Dendritic cell treated with granulocyte-macrophage colony-stimulating factor and Interleukin-4, amounts not matched to agents 40 ng/mL and 50 ng/mL, for 4 days (primary cell): ENCODE data around the gene GALNT2.

Source experiments
- H3K27ac Mint-ChIP-seq: one replicate; pipeline ENCODE4 v1.8.0; 2022; ENCODE audit warnings: mild to moderate bottlenecking, mixed read lengths
- H3K27me3 Mint-ChIP-seq: one replicate; pipeline ENCODE4 v1.8.0; 2022; ENCODE audit warnings: mild to moderate bottlenecking, mixed read lengths
- H3K36me3 Mint-ChIP-seq: one replicate; pipeline ENCODE4 v1.8.0; 2022; ENCODE audit warnings: low read depth, mixed read lengths
- H3K4me1 Mint-ChIP-seq: one replicate; pipeline ENCODE4 v1.8.0; 2022; ENCODE audit warnings: low read depth, mixed read lengths
- H3K4me3 Mint-ChIP-seq: one replicate; pipeline ENCODE4 v1.8.0; 2022; ENCODE audit warnings: mild to moderate bottlenecking, moderate library complexity, mixed read lengths
- H3K9me3 Mint-ChIP-seq: one replicate; pipeline ENCODE4 v1.8.0; 2022; ENCODE audit warnings: mixed read lengths
- intact Hi-C: fragments of 100-400 bp; cut with micrococcal nuclease; formaldehyde crosslinking; loops from one replicate; pipeline ENCODE4 v1.15.0; 2022

Gene GALNT2

DNA sequence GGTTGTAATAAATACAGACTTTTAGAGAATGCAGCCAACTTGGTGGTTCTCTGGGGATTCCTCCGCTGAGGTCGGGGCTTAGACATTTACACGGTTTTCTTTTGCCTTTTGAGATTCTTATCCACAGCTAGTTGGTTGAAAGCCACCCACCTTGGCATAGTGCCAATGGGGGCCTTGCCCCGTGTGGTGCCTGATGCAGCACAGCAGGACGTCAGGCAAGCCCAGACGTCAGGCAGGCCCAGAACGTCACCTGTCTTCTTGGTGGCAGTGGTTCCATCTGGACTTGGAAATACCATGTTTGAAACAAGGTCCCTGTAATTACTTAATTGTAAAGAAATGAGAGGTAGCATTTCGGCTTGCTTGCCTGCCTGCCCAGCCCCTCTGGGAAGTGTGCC lies 78.5 kb downstream of the GALNT2 start:
- no peaks in the 10 kb centered on the region for H3K27me3 Mint-ChIP-seq
- peak overlapping the region; percentile 95 for H3K27ac Mint-ChIP-seq
- H3K4me1 Mint-ChIP-seq, result peaks cover 83% of the 10 kb centered on the region
- no peaks in the 10 kb centered on the region for H3K36me3 Mint-ChIP-seq
- no peaks in the 10 kb centered on the region for H3K9me3 Mint-ChIP-seq
- intact Hi-C loops, result loop anchor here (5.0 kb wide), 2 partner anchors 38 to 78 kb away; partner anchors contain the start of gene GALNT2
- peak overlapping the region; percentile 75 for H3K4me3 Mint-ChIP-seq

DNA sequence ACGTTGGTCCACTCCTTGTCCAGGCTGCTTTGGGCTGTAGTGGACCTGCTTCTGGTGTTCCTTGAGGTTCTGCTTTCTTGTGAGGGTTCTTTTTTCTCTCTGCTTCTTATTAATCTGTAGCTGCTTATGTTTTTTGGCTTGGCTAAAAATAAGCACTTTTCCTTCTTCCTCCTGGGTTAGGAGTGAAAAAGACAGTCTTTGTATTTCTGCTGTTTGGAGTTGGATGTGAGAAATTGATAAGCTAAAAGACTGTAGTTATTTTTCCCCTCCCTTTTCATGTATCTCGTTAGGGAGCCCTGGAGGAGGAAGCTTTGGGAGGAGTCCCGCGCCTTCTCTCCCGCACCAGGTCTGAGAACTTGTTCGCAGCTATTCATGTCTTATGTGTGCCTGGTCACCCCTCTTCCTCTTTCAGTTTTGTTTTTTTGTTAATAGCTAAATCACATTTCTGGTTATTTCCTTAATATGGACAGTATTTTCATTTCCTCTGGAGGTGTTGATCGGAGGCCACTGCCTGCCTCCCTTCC lies 79.0 kb downstream of the GALNT2 start:
- H3K27ac Mint-ChIP-seq, result peak overlapping the region; percentile 95
- H3K9me3 Mint-ChIP-seq, result no peaks in the 10 kb centered on the region
- H3K36me3 Mint-ChIP-seq, result no peaks in the 10 kb centered on the region
- peak overlapping the region; percentile 75 for H3K4me3 Mint-ChIP-seq
- H3K27me3 Mint-ChIP-seq, result no peaks in the 10 kb centered on the region
- intact Hi-C loops, result loop anchor here (5.0 kb wide), 2 partner anchors 39 to 79 kb away; partner anchors contain the start of gene GALNT2
- H3K4me1 Mint-ChIP-seq, result peaks cover 85% of the 10 kb centered on the region

GRCh38 chr1:230146709-230147108 lies 79.7 kb downstream of the GALNT2 start:
- no peaks in the 10 kb centered on the region for H3K36me3 Mint-ChIP-seq
- no peaks in the 10 kb centered on the region for H3K27me3 Mint-ChIP-seq
- intact Hi-C loops, result loop anchor here (5.0 kb wide), 2 partner anchors 39 to 79 kb away; partner anchors contain the start of gene GALNT2
- H3K4me3 Mint-ChIP-seq, result peak overlapping the region; percentile 75
- peaks cover 91% of the 10 kb centered on the region for H3K4me1 Mint-ChIP-seq
- no peaks in the 10 kb centered on the region for H3K9me3 Mint-ChIP-seq
- H3K27ac Mint-ChIP-seq, result peak overlapping the region; percentile 95

GRCh38 chr1:230147253-230148125 lies 80.5 kb downstream of the GALNT2 start:
- H3K4me3 Mint-ChIP-seq, result no peak overlapping the region
- H3K27me3 Mint-ChIP-seq, result no peaks in the 10 kb centered on the region
- H3K9me3 Mint-ChIP-seq, result no peaks in the 10 kb centered on the region
- no peaks in the 10 kb centered on the region for H3K36me3 Mint-ChIP-seq
- peak overlapping the region; percentile 95 for H3K27ac Mint-ChIP-seq
- peaks cover 91% of the 10 kb centered on the region for H3K4me1 Mint-ChIP-seq
- intact Hi-C loops, result loop anchor here (5.0 kb wide), 2 partner anchors 40 to 80 kb away; partner anchors contain the start of gene GALNT2

DNA sequence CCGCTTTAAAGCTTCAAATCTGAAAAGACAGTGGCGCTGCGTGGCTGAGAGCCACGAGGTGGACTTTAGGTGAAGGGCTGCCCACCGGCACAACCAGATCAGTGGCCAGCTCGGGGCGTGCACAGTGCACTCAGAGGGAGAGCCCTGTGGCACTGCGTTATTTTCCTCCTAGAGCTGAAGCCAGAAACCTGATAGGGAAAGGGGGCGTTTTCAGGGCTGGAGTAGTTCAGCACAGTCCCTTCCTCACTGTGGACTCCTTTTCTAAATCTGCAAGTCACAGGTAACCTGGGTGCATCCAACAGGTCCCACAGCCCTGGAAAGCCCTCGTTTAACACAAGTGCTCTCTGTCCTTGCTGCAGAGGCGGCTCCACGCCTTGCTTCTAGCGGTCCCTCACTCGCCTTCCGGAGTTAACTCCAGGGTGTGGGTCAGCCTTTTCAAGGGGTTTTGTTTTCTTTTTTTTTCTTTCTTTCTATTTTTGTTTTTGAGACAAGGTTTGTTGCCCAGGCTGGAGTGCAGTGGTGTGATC lies 81.2 kb downstream of the GALNT2 start:
- H3K9me3 Mint-ChIP-seq, result no peaks in the 10 kb centered on the region

DNA sequence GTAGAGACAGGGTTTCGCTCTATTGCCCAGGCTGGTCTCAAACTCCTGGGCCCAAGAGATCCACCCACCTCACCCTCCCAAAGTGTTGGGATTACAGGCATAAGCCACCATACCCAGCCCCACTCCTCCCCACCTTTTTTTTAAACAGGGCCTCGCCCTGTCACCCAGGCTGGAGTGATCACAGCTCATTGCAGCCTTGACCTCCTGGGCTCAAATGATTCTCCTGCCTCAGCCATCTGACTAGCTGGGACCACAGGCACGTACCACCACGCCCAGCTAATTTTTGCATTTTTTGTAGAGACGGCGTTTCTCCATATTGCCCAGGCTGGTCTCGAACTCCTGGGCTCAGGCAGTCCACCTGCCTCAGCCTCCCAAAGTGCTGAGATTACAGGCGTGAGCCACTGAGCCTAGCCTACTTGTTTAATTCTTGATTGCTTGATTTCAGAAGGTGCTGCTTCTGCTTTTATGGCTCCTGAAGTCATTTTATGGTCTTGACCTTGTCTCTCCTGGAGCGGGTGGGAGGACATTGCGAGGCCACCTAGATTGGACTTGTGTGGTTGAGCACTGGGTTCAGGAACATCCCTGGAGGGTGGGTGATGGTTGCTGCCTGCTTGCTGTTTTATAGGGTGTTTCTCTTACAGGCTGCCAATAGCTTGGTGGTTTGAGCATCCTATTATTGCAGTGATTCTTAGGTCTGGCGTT lies 81.9 kb downstream of the GALNT2 start:
- Mint-ChIP-seq H3K27ac (no peak overlapping the region), H3K9me3 (no peaks in the 10 kb centered on the region), H3K27me3 (no peaks in the 10 kb centered on the region), H3K4me3 (no peak overlapping the region), H3K36me3 (no peaks in the 10 kb centered on the region), H3K4me1 (peaks cover 88% of the 10 kb centered on the region)
- intact Hi-C loops, result loop anchor here (5.0 kb wide), 2 partner anchors 42 to 82 kb away; partner anchors contain the start of gene GALNT2

More for the DNA sequence above, 81.2 kb downstream of the GALNT2 start:
- Mint-ChIP-seq H3K4me1 (peaks cover 88% of the 10 kb centered on the region), H3K4me3 (no peak overlapping the region), H3K36me3 (no peaks in the 10 kb centered on the region), H3K27ac (no peak overlapping the region), H3K27me3 (no peaks in the 10 kb centered on the region)
- intact Hi-C loops, result loop anchor here (5.0 kb wide), 2 partner anchors 41 to 81 kb away; partner anchors contain the start of gene GALNT2

GRCh38 chr1:230149751-230150584 lies 82.9 kb downstream of the GALNT2 start:
- Mint-ChIP-seq H3K27me3 (no peaks in the 10 kb centered on the region), H3K4me1 (peaks cover 85% of the 10 kb centered on the region), H3K27ac (peak overlapping the region; percentile 37), H3K9me3 (no peaks in the 10 kb centered on the region), H3K36me3 (no peaks in the 10 kb centered on the region), H3K4me3 (peak overlapping the region; percentile 51)
- intact Hi-C loops, result loop anchor here (5.0 kb wide), 2 partner anchors 43 to 83 kb away; partner anchors contain the start of gene GALNT2

DNA sequence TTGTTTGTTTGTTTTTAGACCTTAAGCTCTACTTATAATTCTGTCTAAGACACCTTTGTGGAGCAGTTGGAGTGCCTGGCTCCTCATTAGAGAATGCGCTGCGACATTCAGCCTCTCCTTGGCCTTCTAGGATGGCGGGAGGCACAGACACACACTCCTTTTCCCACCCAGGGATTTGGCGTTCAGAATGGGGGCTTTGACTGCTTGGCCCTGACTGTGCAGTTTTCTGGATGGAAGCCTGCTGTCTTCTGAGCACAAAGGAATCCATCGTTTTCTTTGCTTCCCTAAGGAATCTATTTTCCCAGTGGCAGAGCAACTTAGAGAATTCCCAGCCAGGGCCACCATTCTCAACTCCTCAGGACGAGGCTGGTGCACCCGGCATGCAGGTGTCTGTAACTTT lies 83.6 kb downstream of the GALNT2 start:
- intact Hi-C loops, result no loop called here
- Mint-ChIP-seq H3K4me1 (peaks cover 85% of the 10 kb centered on the region), H3K9me3 (no peaks in the 10 kb centered on the region), H3K27ac (peak overlapping the region; percentile 37), H3K4me3 (no peak overlapping the region), H3K36me3 (no peaks in the 10 kb centered on the region), H3K27me3 (no peaks in the 10 kb centered on the region)

DNA sequence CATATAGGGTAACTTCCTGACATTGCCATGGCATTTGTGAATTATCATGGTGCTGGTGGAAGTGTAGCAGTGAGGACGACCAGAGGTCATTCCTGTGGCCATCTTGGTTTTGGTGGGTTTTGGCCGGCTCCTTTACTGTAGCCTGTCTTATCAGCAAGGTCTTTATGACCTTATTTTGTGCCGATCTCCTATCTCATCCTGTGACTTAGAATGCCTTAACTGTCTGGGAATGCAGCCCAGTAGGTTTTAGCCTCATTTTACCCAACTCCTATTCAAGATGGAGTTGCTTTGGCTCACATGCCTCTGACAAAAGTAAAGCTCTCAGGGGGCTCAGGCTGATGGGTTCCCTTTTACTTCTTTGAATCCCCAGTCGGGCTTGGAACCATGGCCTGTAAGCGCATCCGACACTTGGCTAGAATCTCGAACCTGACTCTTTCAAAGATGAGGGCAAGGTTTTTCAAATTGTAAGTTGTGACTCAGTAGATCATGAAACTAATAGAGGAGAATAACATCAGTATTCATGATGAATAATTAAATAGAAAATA lies 85.0 kb downstream of the GALNT2 start:
- Mint-ChIP-seq H3K27ac (no peak overlapping the region), H3K36me3 (no peaks in the 10 kb centered on the region), H3K9me3 (no peaks in the 10 kb centered on the region), H3K4me3 (no peak overlapping the region), H3K27me3 (no peaks in the 10 kb centered on the region), H3K4me1 (peaks cover 78% of the 10 kb centered on the region)
- intact Hi-C loops, result no loop called here

DNA sequence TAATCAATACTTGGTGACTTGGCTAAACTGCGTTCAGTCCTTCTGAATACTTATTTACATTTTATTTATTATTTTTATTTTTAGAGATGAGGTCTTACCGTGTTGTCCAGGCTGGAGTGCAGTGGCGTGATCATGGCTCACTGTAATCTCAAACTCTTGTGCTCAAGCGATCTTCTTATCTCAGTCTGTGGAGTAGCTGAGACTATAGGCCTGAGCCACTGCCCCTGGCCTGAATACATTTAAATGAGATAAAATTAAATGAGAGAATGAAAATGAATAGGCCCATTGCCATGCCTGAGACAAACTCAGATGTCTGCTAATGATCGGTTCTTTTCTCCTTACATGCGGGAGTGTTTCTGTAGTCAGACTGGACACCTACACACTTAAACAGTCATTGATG lies 86.0 kb downstream of the GALNT2 start:
- no peak overlapping the region for H3K4me3 Mint-ChIP-seq
- no peaks in the 10 kb centered on the region for H3K9me3 Mint-ChIP-seq
- intact Hi-C loops, result no loop called here
- peaks cover 75% of the 10 kb centered on the region for H3K4me1 Mint-ChIP-seq
- H3K27me3 Mint-ChIP-seq, result no peaks in the 10 kb centered on the region
- no peak overlapping the region for H3K27ac Mint-ChIP-seq
- no peaks in the 10 kb centered on the region for H3K36me3 Mint-ChIP-seq

GRCh38 chr1:230153641-230154296 lies 86.7 kb downstream of the GALNT2 start:
- Mint-ChIP-seq H3K27ac (peak overlapping the region; percentile 40), H3K27me3 (no peaks in the 10 kb centered on the region), H3K4me1 (peaks cover 76% of the 10 kb centered on the region), H3K36me3 (no peaks in the 10 kb centered on the region), H3K4me3 (no peak overlapping the region), H3K9me3 (no peaks in the 10 kb centered on the region)
- intact Hi-C loops, result no loop called here

DNA sequence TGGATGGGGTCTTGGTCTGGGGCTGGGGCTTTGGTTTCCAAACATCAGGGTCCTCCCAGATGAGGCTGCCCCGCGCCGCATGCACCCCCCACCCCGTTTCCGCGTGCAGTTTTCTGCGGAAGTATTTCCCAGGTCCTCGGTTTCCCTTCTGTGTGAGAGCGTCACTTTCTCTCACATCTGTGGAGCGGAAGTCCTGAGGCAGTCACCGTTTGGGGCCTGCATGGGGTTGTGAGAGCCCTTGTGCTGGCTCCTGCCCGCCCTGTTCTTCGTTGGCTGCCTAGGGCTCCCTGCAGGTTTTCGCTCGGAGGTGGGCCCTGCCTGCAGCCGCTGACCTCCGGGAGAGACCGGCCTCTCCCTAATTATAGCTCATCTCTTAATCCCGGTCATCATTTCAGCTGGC lies 88.0 kb downstream of the GALNT2 start:
- Mint-ChIP-seq H3K4me1 (peaks cover 71% of the 10 kb centered on the region), H3K27ac (no peak overlapping the region), H3K4me3 (no peak overlapping the region), H3K9me3 (no peaks in the 10 kb centered on the region), H3K27me3 (no peaks in the 10 kb centered on the region), H3K36me3 (no peaks in the 10 kb centered on the region)
- intact Hi-C loops, result no loop called here
